ENCODE measurements around the gene CYB5D1.

Gene CYB5D1

DNA sequence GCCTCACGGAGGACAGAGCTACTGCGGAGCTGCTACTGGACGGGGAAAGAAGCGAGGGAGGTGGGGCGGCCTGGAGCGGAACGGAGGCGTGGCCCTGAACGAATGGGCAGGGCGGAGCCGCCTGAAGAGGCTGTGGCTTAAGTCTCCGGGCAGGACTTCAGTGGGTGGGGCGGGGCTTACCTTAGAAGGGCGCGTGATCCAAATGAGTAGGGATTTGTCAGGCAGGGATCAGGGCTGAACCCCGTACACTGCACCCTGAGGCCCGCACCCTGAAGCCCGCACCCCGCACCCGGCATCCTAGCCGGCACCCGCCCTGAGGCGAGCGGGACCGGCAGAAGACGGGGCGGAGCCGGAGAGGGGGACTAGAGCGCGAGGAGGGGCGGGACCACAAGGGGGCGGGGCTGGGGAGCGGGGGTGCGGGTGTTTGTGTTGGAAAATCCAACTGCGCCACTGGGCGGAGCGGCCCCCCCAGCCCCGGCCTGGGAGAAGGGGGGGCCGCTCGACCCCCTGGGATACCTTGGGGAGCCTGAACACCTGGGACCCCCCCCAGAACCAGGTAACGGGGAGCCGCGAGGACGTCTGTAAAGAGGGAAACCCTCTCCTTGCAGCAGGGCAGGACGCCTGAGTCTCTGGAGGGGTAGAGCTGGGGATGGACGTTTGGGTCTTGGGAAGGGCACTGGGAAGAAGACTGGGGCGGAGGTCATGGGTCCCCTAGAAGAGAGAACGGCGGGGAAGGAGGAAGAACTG, 23.8 kb upstream of the CYB5D1 start, which contains the start of gene KDM6B:
TSS of gene KDM6B (plus strand) at position 423 of the 747 bp plus-strand sequence. CDS start 11,338 bp downstream, outside the sequence.
- peak; percentile 35 to 60 for DNase-seq

DNA sequence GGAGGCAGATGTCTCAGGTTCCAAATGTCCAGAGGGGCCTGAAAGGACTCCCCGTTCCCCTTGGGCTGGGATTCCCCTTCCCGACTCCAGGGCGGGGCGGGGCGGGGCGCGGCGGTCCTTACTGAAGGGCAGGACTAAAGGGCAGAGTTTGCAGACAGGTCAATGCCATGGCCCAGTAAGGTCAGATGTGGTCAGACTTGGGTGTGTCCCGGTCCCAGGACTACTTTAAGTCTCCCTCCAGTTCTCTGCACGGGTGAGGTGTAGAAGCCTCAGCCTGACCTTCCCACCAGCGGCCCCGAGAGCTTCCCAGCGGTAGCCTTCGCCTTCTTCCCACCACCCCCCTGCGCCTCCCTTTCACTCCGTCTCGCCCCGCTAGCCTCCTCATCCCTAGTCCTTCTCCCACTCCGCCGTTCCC, 23.3 kb upstream of the CYB5D1 start:
- no peak for DNase-seq

DNA sequence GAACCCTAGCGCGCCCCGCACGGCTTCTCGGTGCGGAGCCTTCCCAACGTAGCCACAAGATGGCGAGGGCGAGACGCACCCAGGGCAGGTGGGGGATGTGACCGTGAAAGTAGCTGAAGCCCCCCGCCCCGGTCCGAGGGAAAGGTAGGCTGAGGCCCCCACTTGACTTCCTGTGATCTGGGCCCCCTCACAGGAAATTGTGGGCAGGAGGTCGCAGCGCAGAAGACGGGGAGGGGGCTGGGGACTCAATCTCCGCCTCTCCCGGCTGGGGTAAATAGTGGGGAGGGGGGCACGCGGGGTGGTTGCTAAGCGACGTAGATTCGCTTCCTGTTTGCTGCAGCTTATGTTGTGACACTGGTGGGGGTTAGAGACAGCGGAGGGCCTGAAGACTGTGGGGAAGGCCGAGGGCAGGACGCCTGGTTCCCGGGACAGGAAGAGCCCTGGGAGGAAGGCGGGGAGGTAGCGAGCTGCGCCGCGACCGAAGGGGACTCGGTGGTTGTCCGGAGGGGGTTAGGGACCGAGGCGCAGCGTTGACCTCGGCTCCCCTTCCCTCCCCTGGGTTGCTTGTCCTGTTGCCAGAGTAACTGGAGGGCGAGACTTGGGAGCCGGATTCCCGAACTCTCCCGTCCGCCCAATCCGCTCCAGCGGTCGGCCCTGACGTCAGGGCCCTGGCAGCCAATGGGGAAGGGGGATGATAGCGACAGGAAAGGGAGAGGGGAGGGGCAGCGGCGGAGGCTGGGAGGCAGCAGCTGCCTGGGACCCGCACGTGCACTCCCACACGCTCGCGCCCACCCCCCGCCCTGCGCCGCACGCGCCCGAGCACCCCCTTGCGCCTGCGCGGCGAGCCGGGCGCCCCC, 22.6 kb upstream of the CYB5D1 start:
- DNase-seq: peak; percentile 87 to 91

DNA sequence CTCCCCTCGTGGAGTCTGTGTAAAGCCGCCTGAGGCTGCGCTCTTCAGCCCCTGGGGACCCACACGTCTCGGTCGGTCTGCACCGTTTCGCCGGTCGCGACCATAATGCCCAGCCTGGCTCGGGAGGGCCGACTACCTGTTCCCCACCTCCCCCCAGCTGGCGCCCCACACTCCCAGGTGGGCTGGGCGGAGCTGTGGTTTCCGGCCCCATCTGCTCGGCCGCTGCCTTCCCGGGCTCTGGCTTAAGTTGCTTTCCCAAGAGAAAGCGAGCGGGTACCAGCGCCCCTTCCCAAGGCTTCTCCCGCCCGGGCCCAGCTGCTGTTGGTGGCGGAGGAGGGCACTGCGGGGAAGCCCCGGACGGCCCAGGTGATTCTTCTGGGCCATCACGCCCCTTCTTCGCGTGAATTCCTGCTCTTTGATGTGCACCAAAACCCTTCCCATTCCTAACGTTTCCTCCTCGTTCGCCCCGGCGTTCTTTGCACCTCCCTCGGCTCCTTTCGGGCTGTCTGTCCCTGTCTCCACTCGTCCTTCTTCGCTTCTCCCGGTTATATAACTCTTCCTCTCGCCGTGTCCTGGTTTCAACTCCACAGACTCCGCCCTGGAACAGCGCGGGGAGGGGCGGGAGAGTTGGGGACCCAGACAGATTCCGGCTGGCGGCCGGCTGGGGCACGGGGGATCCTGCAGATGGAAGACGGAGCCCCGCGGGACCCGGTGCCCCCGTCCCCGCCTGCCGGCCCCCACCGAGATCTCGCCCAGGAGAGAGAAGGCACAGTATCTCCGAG, 21.8 kb upstream of the CYB5D1 start:
- DNase-seq: peak; percentile 41 to 72

DNA sequence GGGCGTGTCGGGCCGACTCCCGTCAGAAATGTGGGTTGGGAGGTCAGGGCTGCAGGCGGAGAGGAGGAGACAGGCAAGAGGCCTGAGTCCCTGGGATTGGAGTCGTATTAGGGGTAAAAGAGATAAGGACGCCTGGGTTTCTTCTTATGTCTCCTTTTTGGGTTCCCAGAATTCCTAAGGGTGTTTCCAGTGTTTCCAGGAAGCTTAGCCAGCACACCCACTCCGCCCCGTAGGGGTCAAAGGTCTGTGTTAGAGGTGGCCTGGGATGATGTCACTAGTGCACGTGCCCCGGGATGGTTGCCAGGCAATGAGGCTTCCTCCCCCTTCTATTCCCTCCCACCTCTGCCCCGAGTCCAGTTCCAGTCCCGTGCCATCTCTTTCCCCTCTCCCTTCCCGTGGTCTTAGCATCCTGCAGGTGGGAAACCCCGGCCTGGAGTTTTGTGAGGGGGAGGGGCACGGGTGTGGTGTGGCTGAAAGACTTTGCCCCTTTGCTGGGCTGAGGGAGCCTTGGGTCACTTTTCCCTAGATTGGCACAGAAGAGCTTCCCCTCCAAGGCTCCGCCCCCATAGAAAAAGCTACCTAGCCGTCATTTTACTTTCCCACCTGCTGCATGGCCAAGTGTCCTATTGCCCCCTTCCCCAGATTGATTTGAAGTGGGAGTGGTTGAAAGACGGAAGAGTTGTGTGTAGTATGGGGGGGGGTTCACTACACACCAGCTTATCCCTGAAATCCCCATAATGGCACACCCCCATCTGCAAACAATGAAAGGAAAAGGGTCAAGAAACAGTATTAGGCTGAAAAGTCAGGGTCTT, 21.0 kb upstream of the CYB5D1 start:
- DNase-seq: peak; percentile 84 to 89

DNA sequence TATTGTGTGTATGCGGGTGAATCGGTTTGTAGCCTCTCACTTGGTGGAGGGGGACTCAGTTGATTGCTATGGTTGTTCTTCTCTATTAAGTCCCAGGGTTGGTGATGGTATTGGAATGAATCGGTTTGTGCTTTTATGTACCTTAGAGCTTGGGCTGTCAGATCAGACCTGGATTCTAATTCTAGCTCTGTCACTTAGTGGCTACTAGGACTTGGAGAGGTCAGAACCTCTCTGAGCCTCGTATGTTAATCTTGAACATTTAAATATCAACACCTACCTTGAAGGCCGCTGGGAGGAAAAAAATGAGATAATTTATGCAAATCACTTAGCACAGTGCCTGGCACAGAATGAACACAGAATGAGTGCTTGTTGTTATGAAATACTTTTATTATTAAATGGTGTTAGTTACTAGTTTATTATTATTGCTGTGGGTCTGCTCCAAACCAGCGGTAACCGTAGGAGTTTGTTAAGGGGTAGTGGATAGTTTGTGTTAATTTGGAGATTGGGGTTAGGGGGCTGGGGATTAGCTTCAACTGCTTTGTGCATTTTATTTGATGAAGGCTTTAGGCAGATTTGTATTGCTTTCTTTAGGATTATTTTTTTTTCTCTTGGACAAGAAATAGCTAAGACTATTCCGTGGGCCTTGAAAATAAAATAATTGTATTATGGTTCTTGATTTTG, 20.3 kb upstream of the CYB5D1 start:
- no peak for DNase-seq

DNA sequence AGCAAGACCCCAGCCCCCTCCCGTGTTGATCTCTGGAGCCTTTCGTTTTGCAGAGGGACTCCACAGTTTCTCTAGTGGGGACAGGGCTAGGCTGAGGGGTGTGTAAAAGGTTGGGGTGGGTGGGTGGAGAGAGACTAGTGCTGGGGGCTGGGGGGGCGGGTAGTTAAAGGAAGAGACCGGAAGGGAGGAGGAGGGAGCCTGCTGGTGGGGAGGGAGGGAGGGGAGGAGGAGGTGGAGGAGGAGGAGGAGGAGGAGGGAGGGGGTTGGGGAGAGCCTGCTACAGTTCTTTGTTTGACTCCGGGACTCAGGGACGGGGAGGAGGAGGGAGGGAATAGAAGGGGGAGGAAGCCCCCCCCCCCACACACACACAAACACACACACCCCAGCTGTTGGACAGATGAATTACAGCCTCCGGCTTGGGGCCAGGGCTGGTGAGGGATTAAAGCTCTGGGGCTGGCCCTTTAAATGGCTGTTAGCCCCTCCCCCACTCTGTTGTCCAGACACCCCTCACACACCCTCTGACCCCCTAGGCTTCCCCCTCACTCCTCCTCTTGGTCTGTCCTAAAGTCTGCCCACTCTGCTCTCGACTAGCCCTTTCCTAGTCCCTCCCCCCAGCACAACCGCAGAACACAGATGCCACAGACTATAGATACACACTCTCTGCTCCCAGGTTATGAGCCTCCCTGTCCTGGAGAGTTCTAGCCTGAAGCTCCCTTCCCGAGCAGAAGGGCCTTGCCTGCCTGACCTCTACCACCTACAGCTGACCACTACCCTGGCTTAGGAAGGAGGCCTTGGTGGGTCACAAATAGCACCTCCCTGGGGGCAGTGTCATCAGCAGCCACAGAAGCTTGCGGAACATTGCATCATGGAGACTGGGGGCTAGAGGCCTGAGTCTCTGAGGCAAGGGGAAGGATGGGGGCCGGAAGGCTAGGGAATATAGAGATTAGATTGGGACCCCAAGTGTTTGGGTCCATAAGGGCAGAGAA, 19.4 kb upstream of the CYB5D1 start:
- peak in 1 of 2 experiments; percentile 28 for DNase-seq

DNA sequence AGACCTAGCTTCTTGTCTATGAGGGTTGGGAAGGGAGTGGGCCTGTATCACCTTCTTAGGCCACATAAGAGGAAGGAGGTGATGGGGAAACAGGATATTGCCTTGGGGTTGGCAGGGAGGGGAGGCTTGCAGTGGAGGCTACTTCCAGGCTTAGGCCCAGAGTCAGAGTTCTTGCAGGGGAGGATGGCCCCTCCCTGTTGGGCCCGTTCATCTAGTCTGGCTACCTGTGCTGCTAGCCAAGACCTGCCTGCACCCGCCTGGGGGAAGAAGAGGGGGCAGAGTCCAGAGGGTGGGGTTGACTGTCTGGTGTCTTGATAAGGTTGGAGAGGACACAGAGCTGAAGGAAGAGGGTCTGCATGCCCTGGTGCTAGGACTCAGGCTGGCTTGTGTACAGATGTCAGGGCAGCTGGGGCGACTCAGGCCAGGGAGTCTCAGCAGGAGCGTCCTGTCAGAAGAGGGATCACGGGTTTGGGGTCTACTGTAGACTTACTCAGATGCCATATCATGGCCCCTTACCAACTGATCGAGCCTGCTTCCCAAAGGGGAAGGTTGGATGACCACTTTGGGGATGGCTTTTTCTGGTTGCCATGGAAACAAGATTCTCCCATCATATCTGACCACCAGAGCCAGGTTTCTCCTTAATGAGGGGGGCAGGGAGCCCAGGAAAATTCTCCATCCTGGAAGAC, 18.5 kb upstream of the CYB5D1 start:
- no peak for DNase-seq

DNA sequence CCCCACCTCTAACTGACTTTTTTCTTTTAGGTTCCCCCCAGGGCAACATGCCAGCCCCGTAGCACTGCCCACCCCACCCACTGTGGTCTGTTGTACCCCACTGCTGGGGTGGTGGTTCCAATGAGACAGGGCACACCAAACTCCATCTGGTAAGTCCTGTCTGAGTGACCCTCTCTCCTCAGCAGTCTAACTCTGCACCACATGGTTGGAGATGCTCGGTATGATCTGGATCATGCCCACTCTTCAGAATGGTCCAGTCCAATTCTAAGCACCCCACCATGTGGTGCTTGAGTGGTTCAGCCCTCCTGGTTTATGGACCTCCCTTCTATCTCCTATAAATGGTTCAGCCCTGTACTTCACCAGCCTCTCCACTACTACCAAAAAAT, 17.9 kb upstream of the CYB5D1 start:
- peak in 1 of 2 experiments; percentile 19 for DNase-seq

DNA sequence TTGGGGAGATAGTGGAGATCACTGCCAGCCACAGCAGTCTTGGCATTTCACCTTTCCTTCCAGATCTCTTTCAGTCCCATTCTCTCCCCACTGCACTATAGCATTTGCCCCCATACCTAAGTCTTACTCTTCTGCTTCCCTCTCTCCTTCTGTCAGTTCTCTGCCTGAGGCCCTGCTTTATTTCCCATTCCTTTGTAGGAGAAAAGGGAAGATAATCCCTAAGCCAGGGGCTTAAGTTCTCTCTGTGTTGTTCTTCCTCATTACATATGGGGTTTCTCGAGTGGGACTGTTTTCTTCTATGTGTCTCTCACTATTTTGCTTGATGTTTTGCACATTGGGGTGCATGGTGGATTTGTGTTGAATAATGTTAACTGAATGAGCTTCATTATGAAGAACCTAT, 17.4 kb upstream of the CYB5D1 start:
- no peak for DNase-seq

DNA sequence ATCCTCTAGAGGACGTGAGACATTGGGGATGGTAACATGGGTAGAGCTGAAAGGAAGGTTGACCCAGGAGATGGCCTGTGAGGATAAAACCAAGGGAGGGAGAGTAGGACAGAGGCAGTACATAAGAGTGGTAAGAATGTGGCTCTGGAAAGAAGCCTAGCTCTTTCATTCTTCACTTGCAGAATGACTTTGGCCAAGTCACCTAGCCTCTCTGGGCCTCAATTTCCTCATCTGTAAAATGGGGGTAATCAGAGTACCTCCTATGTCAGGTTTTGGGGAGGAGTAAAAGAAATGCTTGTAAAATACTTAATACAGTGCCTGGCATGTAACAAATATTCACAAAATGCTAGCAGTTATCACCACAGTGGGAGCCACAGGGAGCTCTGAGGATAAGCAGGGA, 16.9 kb upstream of the CYB5D1 start:
- DNase-seq: no peak

DNA sequence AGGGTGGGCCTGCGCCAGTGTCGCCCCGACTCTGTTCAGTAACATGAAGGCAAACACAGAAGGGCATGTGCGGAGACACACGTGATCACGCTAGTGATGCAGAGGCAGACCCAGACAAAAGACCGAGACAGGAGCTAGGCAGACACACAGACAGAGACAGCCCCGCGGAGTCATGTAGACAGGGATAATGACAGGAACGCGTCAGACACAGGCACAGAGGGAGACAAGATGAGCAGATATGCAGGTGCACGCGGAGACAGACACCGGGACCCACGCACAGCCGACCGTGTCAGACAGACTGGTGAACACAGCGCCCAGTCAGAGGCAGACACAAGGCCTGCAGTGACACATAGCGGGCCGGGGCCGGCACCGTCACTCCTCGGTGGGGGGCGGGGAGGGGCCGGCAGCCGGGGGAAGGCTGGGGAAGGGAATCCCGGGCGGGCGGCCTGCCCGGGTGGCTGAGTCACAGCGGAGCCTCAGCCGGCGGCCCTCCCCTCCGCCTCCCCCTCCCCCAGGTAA, 16.3 kb upstream of the CYB5D1 start:
- peak; percentile 17 to 37 for DNase-seq

DNA sequence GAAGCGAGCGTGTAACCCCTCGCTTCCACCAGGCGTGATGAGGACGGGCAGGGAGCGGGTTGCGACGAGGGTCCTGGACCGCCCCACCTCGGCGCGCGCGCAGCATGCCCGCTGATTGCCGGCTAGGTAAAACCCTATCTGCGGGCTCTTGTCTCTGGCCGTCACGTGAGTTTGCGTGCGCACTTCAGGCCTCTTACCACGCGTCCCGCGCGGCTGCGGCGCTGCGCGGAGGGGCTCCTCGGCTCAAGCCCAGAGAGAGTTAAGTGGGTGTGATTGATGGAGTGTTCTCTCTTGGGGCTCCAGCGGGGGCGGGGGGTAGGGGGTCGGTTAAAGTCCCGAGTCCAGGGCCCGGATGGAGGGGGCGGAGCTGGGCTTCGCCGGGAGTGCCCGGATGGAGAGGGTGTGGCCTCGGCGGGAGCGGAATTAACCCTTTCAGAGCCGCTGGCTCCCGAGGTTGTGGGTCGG, 15.9 kb upstream of the CYB5D1 start:
- peak; percentile 66 to 76 for DNase-seq

DNA sequence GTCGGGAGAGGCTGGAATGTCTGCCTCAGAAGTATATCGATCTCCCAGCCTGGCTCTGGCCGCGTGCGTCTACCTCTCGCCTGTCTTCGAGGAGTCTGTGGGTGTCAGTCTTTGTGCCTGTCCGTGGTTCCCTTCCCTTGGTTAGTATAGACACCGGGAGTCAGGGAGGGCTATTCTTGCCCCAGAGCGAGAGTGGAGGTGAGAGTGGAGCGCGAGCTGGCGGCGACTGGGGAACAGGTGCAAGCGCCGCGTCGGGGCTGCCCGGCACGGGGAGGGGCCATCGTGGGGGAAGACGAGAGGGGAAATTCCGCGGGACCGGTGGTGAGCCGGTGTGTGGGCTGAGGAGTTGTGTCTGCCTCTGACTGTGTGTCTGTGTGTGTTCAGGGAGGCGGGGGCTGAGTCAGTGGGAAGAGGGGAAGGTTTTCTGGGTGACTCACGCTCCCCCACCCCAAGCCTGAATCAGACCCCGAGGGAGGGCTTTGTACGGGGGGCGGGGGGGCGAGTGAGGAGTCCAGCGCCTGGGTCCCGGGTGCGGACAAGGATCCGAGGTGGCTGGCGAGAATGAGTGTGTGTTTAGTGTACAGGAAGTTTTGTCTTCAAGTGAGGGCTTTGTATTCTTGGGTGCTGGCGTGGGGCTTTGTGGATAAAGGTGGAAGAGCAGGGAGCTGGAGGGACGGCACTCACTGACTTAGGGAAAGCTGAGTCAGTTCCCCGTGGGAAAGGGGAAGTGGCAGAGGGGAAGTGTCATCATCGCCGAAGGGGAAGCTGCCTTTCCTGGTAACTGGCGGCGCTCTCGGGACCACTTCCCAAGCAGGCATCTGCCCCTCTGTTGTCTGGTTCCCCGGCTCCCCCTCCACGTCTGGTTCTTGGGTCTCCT, 15.2 kb upstream of the CYB5D1 start:
- DNase-seq: peak in 1 of 2 experiments; percentile 32

DNA sequence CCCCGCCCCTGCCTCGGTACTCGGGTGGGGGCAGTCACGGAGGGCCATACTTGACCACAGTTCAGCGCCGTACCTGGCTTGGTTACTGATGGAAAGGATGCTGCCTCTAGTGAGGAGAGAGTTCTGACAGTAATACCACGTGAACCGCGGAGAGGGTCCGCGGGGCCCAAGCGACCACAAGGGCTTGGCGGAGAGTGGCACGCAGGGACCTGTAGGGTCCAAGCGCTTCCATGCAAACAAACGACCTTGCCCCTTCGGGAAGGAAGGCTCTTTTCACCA, 14.6 kb upstream of the CYB5D1 start:
- no peak for DNase-seq

DNA sequence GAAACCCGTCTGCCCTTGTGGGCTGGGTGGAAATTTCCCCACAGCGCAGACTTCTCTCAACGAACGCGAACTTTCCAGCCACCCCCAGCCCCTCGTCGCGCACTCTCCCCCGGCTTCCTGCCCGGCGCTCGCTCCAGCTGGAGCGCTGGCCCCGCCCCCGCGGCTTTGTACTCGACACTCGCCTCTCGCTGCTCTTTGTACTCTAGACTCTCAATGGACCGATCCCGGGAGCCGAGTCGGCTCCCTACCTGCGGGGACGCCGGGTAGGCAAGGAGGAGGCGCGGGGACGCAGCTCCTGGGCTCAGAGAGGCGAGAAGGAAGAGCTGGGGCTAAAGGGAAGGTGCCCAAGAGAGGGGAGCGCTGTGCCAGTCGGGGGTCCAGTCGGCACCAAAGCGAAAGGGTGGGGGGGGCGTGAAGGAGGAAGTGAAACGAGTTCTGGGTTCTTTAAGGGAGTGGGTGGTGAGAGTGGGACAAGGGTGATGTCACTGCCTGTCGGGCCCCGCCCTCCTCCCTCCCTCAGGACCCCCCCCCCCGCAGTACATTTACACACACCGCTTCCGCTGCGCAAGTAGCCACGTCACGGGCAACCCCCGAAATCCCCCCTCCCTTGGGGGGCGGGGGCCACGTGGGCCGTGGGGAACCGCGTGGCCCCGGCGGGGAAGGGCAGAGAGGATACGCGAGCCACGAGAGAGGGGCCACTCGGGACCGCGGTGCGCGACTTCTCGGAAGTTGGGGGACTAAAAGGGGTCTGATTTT, 14.1 kb upstream of the CYB5D1 start:
- DNase-seq: peak in 1 of 2 experiments; percentile 33

DNA sequence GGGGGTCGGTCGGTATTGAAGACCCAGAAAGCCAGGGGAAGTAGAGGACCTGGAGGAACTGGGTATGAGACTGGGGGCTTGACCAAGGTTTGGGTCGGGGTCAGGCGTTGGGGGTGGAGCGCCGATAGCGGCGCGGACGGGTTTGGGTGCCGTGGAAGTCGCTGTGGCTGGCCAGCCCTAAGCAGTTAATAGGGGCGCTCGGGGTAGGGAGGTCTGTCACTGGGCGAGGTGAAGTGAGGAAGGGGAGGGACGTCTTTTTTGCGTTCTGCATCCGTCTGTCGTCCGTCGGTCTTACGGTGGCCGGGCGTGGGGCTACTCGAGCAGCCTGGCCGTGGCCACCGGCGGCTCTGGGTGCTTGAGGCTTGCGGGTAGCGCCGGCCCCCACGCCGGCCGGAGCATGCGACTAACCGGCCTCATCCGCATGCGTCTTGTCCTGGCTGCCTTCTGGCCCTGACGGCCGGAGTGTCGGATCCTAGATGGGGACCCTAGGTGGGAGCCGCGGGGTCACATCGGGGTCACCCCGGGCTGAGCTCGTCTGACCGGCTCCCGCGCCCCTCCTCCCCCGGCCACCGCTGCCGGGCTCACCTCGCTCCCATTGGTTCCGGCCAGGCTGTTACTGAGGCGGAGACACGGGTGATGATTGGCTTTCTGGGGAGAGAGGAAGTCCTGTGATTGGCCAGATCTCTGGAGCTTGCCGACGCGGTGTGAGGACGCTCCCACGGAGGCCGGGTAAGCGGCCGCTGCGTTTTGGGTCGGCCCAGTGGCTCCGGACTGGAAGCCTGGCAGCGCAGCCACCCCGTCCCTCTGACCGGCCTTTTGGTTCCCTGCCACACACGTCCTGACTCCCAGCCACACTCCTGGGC, 13.3 kb upstream of the CYB5D1 start:
- DNase-seq: peak; percentile 51 to 68
